ENCODE measurements around the gene BCO2.

DNA sequence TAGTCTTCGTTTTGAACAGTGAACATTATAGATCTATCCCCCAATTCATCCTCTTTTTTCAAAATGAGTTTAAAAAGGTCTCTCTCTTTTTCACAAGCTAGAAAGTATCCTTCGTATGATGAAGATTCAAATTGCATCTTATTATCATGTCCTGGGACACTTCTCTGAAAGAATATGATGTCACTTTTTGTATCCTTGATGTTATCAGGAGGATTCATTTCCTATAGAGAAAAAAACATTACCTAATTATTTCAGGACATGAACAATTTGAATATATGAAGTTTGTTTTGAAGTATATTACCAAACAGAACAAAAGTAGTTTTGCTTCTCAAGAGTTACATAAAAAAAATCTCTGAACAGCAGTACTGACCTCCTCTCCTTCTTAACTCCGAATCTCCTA is 31.7 kb upstream of the BCO2 start:
- TF ChIP-seq POLR2AphosphoS5 (IDR thresholded peaks at IDR 0.05) (no peak), POLR2A (IDR thresholded peaks at IDR 0.05) (no peak)
- TF ChIP-seq, protein P1, sequence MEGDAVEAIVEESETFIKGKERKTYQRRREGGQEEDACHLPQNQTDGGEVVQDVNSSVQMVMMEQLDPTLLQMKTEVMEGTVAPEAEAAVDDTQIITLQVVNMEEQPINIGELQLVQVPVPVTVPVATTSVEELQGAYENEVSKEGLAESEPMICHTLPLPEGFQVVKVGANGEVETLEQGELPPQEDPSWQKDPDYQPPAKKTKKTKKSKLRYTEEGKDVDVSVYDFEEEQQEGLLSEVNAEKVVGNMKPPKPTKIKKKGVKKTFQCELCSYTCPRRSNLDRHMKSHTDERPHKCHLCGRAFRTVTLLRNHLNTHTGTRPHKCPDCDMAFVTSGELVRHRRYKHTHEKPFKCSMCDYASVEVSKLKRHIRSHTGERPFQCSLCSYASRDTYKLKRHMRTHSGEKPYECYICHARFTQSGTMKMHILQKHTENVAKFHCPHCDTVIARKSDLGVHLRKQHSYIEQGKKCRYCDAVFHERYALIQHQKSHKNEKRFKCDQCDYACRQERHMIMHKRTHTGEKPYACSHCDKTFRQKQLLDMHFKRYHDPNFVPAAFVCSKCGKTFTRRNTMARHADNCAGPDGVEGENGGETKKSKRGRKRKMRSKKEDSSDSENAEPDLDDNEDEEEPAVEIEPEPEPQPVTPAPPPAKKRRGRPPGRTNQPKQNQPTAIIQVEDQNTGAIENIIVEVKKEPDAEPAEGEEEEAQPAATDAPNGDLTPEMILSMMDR (IDR thresholded peaks at IDR 0.05) = no peak
